ENCODE data around the gene PPP2R5C.

PPP2R5C gene

GRCh38 chr14:101962503-101962874 is 201.0 kb downstream of the PPP2R5C start:
- H3K27me3 ChIP-seq: no peaks in the 10 kb centered on the region
- TF ChIP-seq Cebpa-rat (IDR thresholded peaks at IDR 0.05): no peak
- H3K4me3 ChIP-seq: no peak overlapping the region
- no peaks in the 10 kb centered on the region for H3K9me3 ChIP-seq (replicated peaks in 1 of 11)
- H3K27ac ChIP-seq: 0 out of 22 replicates have a peak overlapping the region, but pooled peaks of 1 of the 11 experiments have one; percentile 17
- peaks cover 0 to 7% (median 0%) of the 10 kb centered on the region in 11 experiments; a peak in 6 of 22 replicates for H3K36me3 ChIP-seq
- H3K4me1 ChIP-seq: peaks cover 21 to 43% (median 26%) of the 10 kb centered on the region in 10 experiments
- peak overlapping the region in 1 of 11 experiments; percentile 13; a peak in 1 of 22 replicates for H3K9ac ChIP-seq
- H3K4me2 ChIP-seq: peak overlapping the region in 2 of 11 experiments; percentile 2 to 60; a peak in 2 of 22 replicates
- peaks cover 14 to 31% (median 24%) of the 10 kb centered on the region in 11 experiments; a peak in 21 of 22 replicates for H4K20me1 ChIP-seq

GRCh38 chr14:101963052-101963451 is 201.5 kb downstream of the PPP2R5C start:
- Histone ChIP-seq H4K20me1 (peaks cover 19 to 36% (median 29%) of the 10 kb centered on the region in 11 experiments; a peak in 21 of 22 replicates), H3K36me3 (peaks cover 0 to 13% (median 2%) of the 10 kb centered on the region in 11 experiments; a peak in 11 of 22 replicates), H3K9me3 (replicated peaks in 1 of 11) (no peaks in the 10 kb centered on the region), H3K4me3 (no peak overlapping the region), H3K4me2 (peak overlapping the region in 4 of 11 experiments; percentile 2 to 79 (median 64); a peak in 3 of 22 replicates), H3K27me3 (no peaks in the 10 kb centered on the region), H3K9ac (peak overlapping the region in 1 of 11 experiments; percentile 13; a peak in 1 of 22 replicates), H3K4me1 (peaks cover 27 to 48% (median 31%) of the 10 kb centered on the region in 10 experiments), H3K27ac (0 out of 22 replicates have a peak overlapping the region, but pooled peaks of 1 of the 11 experiments have one; percentile 17)
- no peak for TF ChIP-seq Cebpa-rat (IDR thresholded peaks at IDR 0.05)

- Histone ChIP-seq H3K27me3 (no peaks in the 10 kb centered on the region), H3K4me2 (peak overlapping the region; percentile 57 to 93 (median 70)), H4K20me1 (peaks cover 27 to 43% (median 37%) of the 10 kb centered on the region in 11 experiments; a peak in 21 of 22 replicates), H3K36me3 (peaks cover 5 to 20% (median 9%) of the 10 kb centered on the region in 11 experiments; a peak in 16 of 22 replicates), H3K27ac (peak overlapping the region in 3 of 11 experiments; percentile 94 to 97 (median 96); a peak in 2 of 22 replicates), H3K9me3 (replicated peaks in 1 of 11) (no peaks in the 10 kb centered on the region), H3K9ac (peak overlapping the region in 9 of 11 experiments; percentile 96 to 99 (median 98); a peak in 15 of 22 replicates), H3K4me1 (peaks cover 34 to 55% (median 38%) of the 10 kb centered on the region in 10 experiments), H3K4me3 (peak overlapping the region; percentile 88 to 100 (median 99); a peak in 16 of 20 replicates)
- no peak for TF ChIP-seq Cebpa-rat (IDR thresholded peaks at IDR 0.05)
These were observed 202.3 kb downstream of the PPP2R5C start for GRCh38 chr14:101963656-101964296.

- Histone ChIP-seq H3K36me3 (peaks cover 6 to 28% (median 16%) of the 10 kb centered on the region in 11 experiments; a peak in 16 of 22 replicates), H3K27ac (peak within 1 kb of the TSS; percentile 86 to 98 (median 96)), H3K9me3 (replicated peaks in 1 of 11) (no peaks in the 10 kb centered on the region), H4K20me1 (peaks cover 34 to 51% (median 44%) of the 10 kb centered on the region in 11 experiments; a peak in 21 of 22 replicates), H3K4me3 (peak within 1 kb of the TSS; percentile 88 to 100 (median 99)), H3K27me3 (no peaks in the 10 kb centered on the region), H3K9ac (peak within 1 kb of the TSS; percentile 94 to 99 (median 98)), H3K4me1 (peaks cover 42 to 60% (median 46%) of the 10 kb centered on the region in 10 experiments), H3K4me2 (peak within 1 kb of the TSS; percentile 75 to 99 (median 92))
- TF ChIP-seq Cebpa-rat (IDR thresholded peaks at IDR 0.05): no peak
These were observed 203.0 kb downstream of the PPP2R5C start, which contains the start of gene DYNC1H1 for GRCh38 chr14:101964297-101965180. Gene DYNC1H1 (plus strand): TSS chr14:101964573. CDS start chr14:101964692, 119 bp downstream.

DNA sequence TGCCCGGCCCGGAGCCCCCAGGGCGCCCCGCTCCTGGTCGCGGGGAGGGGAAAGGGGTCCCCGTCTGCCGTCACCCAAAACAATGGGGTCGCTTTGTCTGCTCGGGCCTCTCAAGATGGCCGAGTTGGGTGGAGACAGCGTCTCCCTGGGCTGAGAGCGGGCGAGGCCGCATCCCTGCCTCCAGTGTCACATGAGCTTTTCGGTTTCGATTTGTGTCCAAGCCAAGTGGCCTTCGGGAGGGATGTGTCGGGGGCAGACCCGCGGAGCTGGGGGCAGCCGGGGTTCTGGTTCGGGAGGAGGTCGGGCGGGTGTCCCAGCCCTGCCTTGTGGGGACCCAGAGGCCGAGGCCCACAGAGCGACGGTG is 203.7 kb downstream of the PPP2R5C start:
- peaks cover 40 to 57% (median 51%) of the 10 kb centered on the region in 11 experiments; a peak in 21 of 22 replicates for H4K20me1 ChIP-seq
- peak overlapping the region; percentile 88 to 100 (median 99) for H3K4me3 ChIP-seq
- peak overlapping the region; percentile 94 to 99 (median 98) for H3K9ac ChIP-seq
- TF ChIP-seq Cebpa-rat (IDR thresholded peaks at IDR 0.05): no peak
- H3K27me3 ChIP-seq: no peaks in the 10 kb centered on the region
- peak overlapping the region; percentile 86 to 98 (median 96) for H3K27ac ChIP-seq
- peaks cover 6 to 34% (median 22%) of the 10 kb centered on the region in 11 experiments; a peak in 16 of 22 replicates for H3K36me3 ChIP-seq
- no peaks in the 10 kb centered on the region for H3K9me3 ChIP-seq (replicated peaks in 1 of 11)
- H3K4me1 ChIP-seq: peaks cover 48 to 66% (median 52%) of the 10 kb centered on the region in 10 experiments
- peak overlapping the region; percentile 75 to 99 (median 92) for H3K4me2 ChIP-seq

DNA sequence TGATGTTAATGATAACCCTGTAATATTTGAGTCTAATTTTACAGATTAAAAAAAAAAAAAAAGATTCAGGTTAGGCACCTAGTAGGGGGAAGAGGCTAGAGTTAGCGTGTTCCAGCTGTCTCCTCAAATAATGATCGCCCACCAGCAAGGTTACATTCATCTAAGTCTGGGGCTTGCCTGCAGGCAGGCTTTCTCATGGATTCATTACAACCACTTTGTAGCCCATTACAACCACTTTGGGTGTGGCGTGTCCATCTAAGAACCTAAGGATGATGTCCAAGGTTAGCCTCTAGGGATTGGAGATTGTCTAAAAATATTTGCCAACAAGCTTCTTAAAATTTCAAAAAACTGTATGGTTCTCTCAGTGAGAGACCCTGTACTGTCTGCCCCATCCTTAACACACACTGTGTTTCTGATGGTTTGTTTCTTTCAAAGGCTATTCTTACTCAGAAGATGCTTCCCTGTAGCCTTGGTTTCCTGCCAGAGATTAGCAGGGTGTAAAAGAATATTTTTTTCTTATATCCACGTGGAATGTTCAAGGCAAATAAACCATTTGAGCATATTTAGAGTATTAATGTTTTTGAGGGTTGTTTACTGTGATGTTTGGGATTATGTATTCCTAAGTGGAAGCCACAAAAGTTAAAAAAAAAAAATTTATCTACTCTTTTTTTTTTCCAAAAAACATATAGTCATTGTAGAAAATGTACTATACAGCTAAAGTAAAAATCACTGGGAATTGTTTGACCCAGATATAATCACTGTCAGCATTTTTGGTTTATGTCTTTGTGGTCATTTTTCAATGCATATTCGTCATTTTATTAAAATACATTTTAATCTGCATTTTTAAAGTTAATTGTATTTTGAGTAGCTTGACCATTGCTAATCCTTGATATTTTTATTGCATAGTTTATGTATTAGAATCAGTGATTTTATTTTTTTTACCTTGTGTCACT is 204.5 kb downstream of the PPP2R5C start:
- peaks cover 48 to 66% (median 59%) of the 10 kb centered on the region in 11 experiments; a peak in 21 of 22 replicates for H4K20me1 ChIP-seq
- H3K36me3 ChIP-seq: peaks cover 6 to 43% (median 23%) of the 10 kb centered on the region in 11 experiments; a peak in 16 of 22 replicates
- peak overlapping the region; percentile 88 to 100 (median 99) for H3K4me3 ChIP-seq
- H3K27ac ChIP-seq: peak overlapping the region; percentile 86 to 98 (median 96)
- peak overlapping the region; percentile 75 to 99 (median 92) for H3K4me2 ChIP-seq
- no peaks in the 10 kb centered on the region for H3K27me3 ChIP-seq
- TF ChIP-seq Cebpa-rat (IDR thresholded peaks at IDR 0.05): no peak
- H3K9ac ChIP-seq: peak overlapping the region; percentile 94 to 99 (median 98)
- H3K9me3 ChIP-seq (replicated peaks in 1 of 11): no peaks in the 10 kb centered on the region
- peaks cover 57 to 75% (median 61%) of the 10 kb centered on the region in 10 experiments for H3K4me1 ChIP-seq

DNA sequence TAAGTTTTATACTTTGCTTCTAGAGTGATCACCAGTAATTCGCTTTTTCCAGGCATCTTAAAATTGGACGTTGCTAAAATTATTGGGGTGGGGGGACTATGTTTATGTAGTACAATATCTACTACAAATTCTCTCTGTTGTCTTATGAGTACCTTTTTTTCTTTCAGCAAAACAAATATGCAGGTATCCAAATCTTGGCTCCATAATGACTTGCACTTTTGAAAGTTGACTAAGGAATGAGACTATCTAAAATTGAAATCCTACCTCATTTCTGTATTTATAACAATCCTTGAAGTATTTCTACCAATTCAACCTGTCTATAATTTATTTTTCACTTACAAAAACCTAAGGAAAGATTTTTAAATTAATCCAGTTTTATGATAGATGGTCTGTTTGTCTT is 205.2 kb downstream of the PPP2R5C start:
- Histone ChIP-seq H3K9ac (peak overlapping the region; percentile 31 to 99 (median 98); a peak in 16 of 22 replicates), H3K4me1 (peaks cover 62 to 78% (median 67%) of the 10 kb centered on the region in 10 experiments), H4K20me1 (peaks cover 55 to 73% (median 66%) of the 10 kb centered on the region in 11 experiments; a peak in 21 of 22 replicates), H3K9me3 (replicated peaks in 1 of 11) (no peaks in the 10 kb centered on the region), H3K4me3 (peak overlapping the region in 9 of 10 experiments; percentile 88 to 100 (median 99); a peak in 14 of 20 replicates), H3K27ac (peak overlapping the region in 8 of 11 experiments; percentile 93 to 98 (median 96); a peak in 16 of 22 replicates), H3K27me3 (no peaks in the 10 kb centered on the region), H3K36me3 (peaks cover 6 to 43% (median 26%) of the 10 kb centered on the region in 11 experiments; a peak in 16 of 22 replicates), H3K4me2 (peak overlapping the region; percentile 48 to 99 (median 91); a peak in 21 of 22 replicates)
- no peak for TF ChIP-seq Cebpa-rat (IDR thresholded peaks at IDR 0.05)
